HG03280 (cell line): ENCODE results near the gene ZNF141.
"Not testable (repeated sequence)": the region's sequence is repeated elsewhere in the genome, so short reads cannot be mapped to it uniquely, and the experiment has no call there.

Source experiments
- ATAC-seq: cut with Tn5 transposase; IDR thresholded peaks from one replicate; pipeline ENCODE4 v1.9.1; 2021; ENCODE audit warnings: mild to moderate bottlenecking, moderate library complexity; ENCODE audit not compliant: unreplicated experiment

Gene ZNF141

DNA sequence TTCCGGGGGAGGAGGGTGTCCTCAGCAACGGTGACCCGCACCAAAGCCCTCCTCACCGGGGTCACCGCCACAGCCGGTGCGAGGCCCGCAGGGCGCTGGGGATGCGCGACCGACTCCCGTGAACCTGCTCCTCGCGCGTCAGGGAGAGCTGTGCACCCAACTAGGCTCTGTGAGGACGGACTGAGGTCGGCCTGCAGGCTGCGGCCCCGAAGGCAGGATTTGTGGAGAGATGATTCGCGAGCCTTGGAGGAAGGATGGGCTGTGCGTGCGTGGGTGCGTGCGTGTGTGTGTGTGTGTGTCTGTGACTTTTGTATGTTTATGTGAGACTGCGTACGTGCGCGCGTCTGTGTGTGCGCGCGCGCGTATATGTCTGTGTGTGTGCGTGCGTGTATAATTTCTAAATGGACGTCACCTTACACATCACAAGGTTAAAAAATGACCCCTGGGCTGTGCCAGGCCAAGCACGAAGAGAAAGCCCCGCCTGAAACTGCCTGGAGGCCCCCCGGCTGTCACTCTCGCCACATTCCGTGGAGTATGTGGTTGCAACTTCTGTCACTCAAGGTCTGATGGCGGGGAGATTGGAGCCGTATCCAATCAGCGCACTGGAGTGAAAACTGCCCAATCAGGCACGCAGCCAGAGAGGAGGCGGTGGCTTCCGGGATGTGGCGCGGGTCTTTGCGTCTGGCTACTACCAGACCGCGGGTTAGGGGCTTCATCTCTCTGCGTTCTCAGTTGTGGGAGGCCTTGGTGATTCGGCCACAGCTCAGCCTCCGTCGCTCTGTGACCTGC lies at the start of gene ZNF141:
Gene ZNF141, plus strand, starts transcription at position 672 of the 789 bp plus-strand sequence. CDS start 170 bp downstream, outside the sequence.
- ATAC-seq: peak; percentile 95

- no peak for ATAC-seq
Measured at GRCh38 chr4:288891-289290, 48.7 kb upstream of the ZNF141 start.

GRCh38 chr4:294732-295131 lies 42.9 kb upstream of the ZNF141 start:
- ATAC-seq: no peak

GRCh38 chr4:302381-302780 lies 35.2 kb upstream of the ZNF141 start:
- no peak for ATAC-seq

GRCh38 chr4:304516-304915 lies 33.1 kb upstream of the ZNF141 start:
- ATAC-seq: not testable (repeated sequence)

GRCh38 chr4:304969-305680 lies 32.5 kb upstream of the ZNF141 start, which contains the start of gene ZNF732:
Gene ZNF732 (minus strand): TSS chr4:305474. CDS start chr4:305310, 164 bp downstream.
- no peak for ATAC-seq

DNA sequence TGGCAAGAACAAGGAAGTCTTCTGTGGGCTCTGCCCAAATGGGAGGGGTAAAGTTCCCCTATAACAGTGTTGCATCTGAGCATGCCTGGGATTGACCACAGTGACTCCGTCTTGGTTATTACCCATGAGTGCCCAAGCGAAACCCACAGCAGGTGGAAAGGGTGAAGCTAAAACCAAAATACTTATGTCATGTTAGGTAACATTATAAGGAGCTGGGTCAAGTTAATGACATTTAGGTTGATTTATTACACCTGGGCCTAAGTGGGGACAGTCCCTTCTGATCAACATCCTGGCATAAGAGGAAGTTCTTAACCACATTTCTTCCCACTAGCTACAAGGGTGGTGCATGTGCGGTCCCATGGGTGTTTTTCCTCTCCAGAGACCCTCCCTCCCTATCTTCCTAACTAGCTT lies 31.1 kb upstream of the ZNF141 start:
- ATAC-seq: no peak

- no peak for ATAC-seq
Measured at GRCh38 chr4:309807-310206, 27.8 kb upstream of the ZNF141 start.

DNA sequence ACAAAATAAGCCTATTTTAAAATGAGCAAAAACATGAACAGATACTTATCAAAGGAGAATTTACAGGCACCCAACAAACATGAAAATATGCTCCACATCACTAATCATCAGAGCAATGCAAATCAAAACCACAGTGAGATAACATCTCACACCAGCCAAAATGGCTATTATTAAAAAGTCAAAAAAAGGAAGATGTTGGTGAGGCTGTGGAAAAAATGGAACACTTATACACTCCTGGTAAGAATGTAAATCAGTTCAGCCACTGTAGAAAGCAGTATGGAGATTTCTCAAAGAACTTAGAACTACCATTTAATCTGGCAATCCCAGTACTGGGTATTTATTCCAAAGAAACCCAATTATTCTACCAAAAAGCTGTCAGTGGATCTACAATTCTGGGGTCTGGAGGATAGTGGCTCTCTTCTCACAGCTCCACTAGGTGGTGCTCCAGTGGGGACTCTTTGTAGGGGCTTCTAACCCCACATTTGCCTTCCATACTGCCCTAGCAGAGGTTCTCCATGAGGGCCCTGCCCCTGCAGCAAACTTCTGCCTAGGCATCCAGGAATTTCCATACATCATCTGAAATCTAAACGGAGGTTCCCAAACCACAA lies 23.2 kb upstream of the ZNF141 start:
- no peak for ATAC-seq

- ATAC-seq: no peak
Measured at GRCh38 chr4:328729-329128, 8.9 kb upstream of the ZNF141 start.

GRCh38 chr4:335515-335914 lies 2.1 kb upstream of the ZNF141 start:
- ATAC-seq: no peak

GRCh38 chr4:336099-336892 lies 1.3 kb upstream of the ZNF141 start:
- peak; percentile 3 for ATAC-seq

GRCh38 chr4:336893-337142 lies 796 bp upstream of the ZNF141 start:
- ATAC-seq: no peak

GRCh38 chr4:337932-338758 lies 531 bp downstream of the ZNF141 start:
- peak; percentile 36 for ATAC-seq

DNA sequence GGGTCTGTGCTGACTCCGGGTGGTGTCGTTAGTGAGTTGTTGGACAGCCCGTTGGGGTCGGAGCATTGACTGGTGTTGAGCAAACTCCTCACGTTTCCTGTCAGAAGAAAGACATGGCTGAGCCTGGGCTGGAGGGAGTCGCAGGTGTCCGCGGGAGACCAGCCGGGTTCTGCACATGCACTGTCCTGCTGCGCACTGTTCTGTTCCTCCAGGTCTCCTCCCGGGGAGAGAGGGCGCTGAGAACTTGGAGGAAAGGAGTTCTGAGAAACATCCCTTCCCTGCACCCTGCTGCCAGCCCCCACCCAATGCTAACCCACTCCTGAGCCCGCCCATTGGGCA lies 1.1 kb downstream of the ZNF141 start:
- no peak for ATAC-seq

DNA sequence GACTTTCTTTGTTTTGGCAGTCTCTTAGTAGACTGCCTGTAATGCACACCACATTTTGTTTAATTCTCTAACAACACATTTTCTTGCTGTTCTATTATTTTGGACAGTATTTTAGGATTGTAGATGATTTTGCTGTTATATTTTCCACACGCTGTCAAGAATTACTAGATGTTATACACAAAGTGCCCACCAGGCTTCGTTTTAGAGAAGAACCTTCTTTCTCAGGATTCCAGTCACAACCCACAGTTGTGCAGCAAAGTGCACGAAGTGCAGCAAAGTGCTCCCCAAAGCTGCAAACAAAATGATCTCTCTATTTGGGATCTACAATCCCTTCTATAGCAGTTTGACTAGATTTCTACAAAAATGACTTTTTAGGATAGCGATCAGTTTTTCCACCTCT lies 2.4 kb downstream of the ZNF141 start:
- no peak for ATAC-seq

- no peak for ATAC-seq
Measured at GRCh38 chr4:373062-373839, 35.6 kb downstream of the ZNF141 start.

DNA sequence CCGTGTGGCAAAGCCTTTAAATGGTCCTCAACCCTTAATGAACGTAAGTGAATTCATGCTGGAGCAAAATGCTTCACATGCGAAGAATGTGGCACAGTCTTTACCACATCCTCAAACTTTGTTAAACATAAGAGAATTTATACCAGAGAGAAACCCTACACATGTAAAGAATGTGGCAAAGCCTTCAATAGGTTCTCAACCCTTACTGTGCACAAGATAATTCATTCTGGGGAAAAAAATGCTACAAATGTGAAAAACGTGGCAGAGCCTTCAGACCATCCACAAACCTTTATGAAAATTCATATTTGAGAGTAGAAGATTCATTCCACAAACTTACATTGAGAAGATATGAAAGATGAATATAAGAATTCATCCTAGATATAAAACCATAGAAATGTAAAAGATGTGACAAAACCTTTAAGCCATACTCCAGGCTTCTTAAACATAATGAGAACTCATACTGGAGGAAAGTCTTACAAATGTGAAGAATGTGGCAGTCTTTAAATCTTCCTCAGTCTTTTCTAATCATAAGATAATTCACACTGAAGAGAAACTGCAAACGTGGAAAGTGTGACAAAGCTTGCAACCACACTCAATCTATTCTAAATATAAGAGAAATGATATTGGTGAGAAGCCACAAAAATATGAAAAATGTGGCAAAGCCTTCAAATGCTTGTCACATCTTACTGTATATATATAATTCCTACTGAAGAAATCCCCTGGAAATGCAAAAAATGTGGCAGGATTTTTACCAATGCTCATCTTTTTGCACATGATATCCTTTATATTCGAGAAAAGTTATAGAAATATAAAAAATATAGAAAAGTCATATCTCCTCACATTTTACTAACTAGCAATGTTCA lies 36.9 kb downstream of the ZNF141 start:
- ATAC-seq: no peak
